Neural cell (in vitro differentiated cells): Measurements from ENCODE around the gene KRT5.

ENCODE experiments used
- EP300 ChIP-seq: fragments of 450-650 bp; conservative IDR thresholded peaks from 2 replicates; pipeline ENCODE4 v1.6.1; 2014; ENCODE audit warnings: antibody characterized with exemption, mild to moderate bottlenecking, moderate library complexity; ENCODE audit not compliant: poor library complexity, severe bottlenecking
- SMC3 ChIP-seq: fragments of 450-650 bp; conservative IDR thresholded peaks from 2 replicates; pipeline ENCODE4 v1.6.1; 2014; ENCODE audit warnings: antibody characterized with exemption, mild to moderate bottlenecking, moderate library complexity; ENCODE audit not compliant: poor library complexity
- TF ChIP-seq, protein P1 (sequence below): fragments of 450-650 bp; IDR thresholded peaks from 2 replicates; pipeline ENCODE4 v1.5.1; 2014; ENCODE audit warnings: antibody characterized with exemption, mild to moderate bottlenecking, moderate library complexity; ENCODE audit not compliant: poor library complexity, severe bottlenecking

- TF ChIP-seq, protein P1, sequence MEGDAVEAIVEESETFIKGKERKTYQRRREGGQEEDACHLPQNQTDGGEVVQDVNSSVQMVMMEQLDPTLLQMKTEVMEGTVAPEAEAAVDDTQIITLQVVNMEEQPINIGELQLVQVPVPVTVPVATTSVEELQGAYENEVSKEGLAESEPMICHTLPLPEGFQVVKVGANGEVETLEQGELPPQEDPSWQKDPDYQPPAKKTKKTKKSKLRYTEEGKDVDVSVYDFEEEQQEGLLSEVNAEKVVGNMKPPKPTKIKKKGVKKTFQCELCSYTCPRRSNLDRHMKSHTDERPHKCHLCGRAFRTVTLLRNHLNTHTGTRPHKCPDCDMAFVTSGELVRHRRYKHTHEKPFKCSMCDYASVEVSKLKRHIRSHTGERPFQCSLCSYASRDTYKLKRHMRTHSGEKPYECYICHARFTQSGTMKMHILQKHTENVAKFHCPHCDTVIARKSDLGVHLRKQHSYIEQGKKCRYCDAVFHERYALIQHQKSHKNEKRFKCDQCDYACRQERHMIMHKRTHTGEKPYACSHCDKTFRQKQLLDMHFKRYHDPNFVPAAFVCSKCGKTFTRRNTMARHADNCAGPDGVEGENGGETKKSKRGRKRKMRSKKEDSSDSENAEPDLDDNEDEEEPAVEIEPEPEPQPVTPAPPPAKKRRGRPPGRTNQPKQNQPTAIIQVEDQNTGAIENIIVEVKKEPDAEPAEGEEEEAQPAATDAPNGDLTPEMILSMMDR = no peak
- TF ChIP-seq SMC3 = no peak
- TF ChIP-seq EP300 = no peak
Measured at GRCh38 chr12:52515927-52516831, 4.0 kb downstream of the KRT5 start.
